ENCODE measurements around the gene GJA5. TPM values are rescaled to one million over a fixed set of nuclear protein-coding genes. Genes with fewer than 3 reads are reported as not detected.

Gene GJA5
- total RNA-seq, 1 donor from 2014 or later: 0.29 TPM

DNA sequence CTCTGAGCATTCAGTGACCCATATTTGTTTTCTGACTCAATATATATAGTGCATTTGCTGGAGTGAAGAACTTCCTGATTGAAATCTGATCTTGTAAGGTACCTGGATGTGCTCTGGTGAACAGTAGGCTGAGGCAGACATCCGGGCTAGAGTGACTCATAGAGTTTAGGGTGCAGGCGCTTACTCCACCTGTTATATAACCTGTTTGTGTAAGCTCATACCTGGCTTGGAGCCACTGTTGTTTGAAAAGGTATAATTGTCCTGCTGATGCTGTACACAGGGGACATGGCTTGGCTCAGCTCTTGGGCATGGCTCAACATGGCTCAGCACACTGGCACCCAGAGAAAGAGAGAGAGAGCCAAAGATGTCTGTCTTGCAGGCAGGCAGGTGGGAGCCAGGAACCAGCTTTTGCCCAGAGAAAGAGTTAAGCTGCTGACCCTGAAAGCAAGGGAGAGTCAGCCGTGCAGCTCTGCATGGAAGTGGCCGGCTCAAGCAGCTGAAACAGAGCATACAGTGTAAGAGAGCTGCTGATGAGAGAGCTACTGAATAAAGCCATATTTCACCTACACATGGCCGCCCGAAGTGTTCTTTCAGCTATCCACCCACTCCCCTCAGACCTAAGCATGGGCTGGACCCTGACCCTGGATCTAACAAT is 43.2 kb downstream of the GJA5 start:
- TF ChIP-seq, protein P1, sequence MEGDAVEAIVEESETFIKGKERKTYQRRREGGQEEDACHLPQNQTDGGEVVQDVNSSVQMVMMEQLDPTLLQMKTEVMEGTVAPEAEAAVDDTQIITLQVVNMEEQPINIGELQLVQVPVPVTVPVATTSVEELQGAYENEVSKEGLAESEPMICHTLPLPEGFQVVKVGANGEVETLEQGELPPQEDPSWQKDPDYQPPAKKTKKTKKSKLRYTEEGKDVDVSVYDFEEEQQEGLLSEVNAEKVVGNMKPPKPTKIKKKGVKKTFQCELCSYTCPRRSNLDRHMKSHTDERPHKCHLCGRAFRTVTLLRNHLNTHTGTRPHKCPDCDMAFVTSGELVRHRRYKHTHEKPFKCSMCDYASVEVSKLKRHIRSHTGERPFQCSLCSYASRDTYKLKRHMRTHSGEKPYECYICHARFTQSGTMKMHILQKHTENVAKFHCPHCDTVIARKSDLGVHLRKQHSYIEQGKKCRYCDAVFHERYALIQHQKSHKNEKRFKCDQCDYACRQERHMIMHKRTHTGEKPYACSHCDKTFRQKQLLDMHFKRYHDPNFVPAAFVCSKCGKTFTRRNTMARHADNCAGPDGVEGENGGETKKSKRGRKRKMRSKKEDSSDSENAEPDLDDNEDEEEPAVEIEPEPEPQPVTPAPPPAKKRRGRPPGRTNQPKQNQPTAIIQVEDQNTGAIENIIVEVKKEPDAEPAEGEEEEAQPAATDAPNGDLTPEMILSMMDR (IDR thresholded peaks at IDR 0.05; ENCODE audit: insufficient read depth, low read length, poor library complexity, severe bottlenecking): no peak
- no peaks in the 10 kb centered on the region for H3K36me3 ChIP-seq (ENCODE audit: control insufficient read depth, insufficient read depth, low read length)
- peak; percentile 94 for DNase-seq (ENCODE audit: low read depth)
- no peak overlapping the region for H3K4me3 ChIP-seq (ENCODE audit: low read depth, low read length)
- H3K27me3 ChIP-seq (ENCODE audit: control insufficient read depth, insufficient read depth, low read length): no peaks in the 10 kb centered on the region

DNA sequence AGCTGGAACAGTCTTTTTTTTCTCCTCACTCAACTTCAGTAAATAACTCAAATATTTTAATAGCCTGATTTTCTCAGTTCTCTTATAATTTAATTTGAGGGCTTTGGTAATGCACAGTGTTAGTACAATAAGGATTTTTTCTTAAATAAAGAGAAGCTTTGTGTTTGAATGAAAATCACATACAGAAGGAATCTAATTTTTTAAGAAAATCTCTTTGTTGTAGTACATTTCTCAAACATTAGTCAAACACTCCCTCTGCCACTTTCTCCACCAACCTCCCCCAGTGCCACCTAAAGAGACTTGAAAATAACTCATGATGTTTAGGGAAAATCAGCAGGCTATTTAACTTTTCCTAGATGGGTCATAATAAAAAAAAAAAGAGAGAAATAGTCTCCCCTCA is 47.8 kb downstream of the GJA5 start:
- TF ChIP-seq, protein P1 (IDR thresholded peaks at IDR 0.05; ENCODE audit: insufficient read depth, low read length, poor library complexity, severe bottlenecking): no peak
- Histone ChIP-seq H3K27me3 (ENCODE audit: control insufficient read depth, insufficient read depth, low read length) (no peaks in the 10 kb centered on the region), H3K4me3 (ENCODE audit: low read depth, low read length) (no peak overlapping the region), H3K36me3 (ENCODE audit: control insufficient read depth, insufficient read depth, low read length) (no peaks in the 10 kb centered on the region)
- DNase-seq (ENCODE audit: low read depth): no peak

Other genes starting within 250 kb of the GJA5 start
- gene BCL9, start 219.1 kb downstream of the GJA5 start, total RNA-seq: 17.7 and 17.8 TPM in 2 replicates
- gene ACP6, start 90.1 kb downstream of the GJA5 start, total RNA-seq: 10.1 and 12.5 TPM in 2 replicates
- gene GJA8, start 142.2 kb upstream of the GJA5 start, total RNA-seq: not detected in 2 replicates
- 14.4 and 14.7 TPM in 2 replicates for gene GPR89B, start 167.8 kb upstream of the GJA5 start, total RNA-seq